Measurements from ENCODE around the gene STRBP. TPM values are rescaled to one million over a fixed set of nuclear protein-coding genes. Genes with fewer than 3 reads are reported as not detected.

The STRBP gene
- total and polyA plus RNA-seq, 2 of the 8 experiments (the other 6 are each of a cell fraction or from before 2014, with no cell fraction given), result 29.7 to 105 TPM

DNA sequence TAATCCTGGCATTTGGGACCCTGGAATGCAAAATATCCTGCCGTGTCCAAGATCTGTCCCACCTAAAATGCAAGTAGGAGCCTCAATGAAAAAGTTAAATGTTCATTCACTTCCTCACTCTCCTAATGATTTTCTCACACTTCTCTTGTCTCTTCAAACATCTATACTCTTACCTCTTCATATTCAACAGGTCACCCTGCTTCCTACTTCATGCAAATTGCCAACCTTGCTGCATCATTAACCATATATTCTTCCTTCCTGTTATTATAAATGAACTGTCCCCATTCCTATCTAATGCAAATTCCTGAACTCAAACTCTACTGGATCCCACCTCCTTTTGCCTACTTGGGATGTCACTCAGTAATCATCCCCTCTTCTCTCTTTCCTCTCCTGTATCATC, 74.4 kb downstream of the STRBP start:
- H3K27ac ChIP-seq (ENCODE audit: low read depth, low read length), result no peak overlapping the region
- TF ChIP-seq SRF (IDR thresholded peaks at IDR 0.05; ENCODE audit: low read depth, low read length), result no peak

More for the DNA sequence above, 74.4 kb downstream of the STRBP start:
- Histone ChIP-seq H2AK5ac (ENCODE audit: low read depth, low read length) (no peak overlapping the region), H3K56ac (replicated peaks; ENCODE audit: insufficient read length, low read depth, low read length) (no peak overlapping the region), H3K27me3 (replicated peaks in 1 of 4; ENCODE audit: control insufficient read depth in 3 of 4, extremely low read depth in 1 of 4, insufficient read depth in 3 of 4, low read length in 3 of 4) (no peaks in the 10 kb centered on the region), H2BK120ac (replicated peaks; ENCODE audit: low read depth, low read length) (no peak overlapping the region), H2BK20ac (ENCODE audit: low read length) (no peak overlapping the region), H3K18ac (ENCODE audit: extremely low read depth, low read length) (no peak overlapping the region), H3K36me3 (ENCODE audit: control insufficient read depth in 2 of 4, insufficient read depth in 4 of 4, low read length in 3 of 4) (no peaks in the 10 kb centered on the region), H4K20me1 (replicated peaks in 1 of 2; ENCODE audit: control insufficient read depth in 1 of 2, insufficient read depth in 2 of 2, low read length in 2 of 2) (peaks cover 0 to 4% of the 10 kb centered on the region in 2 experiments), H2BK12ac (ENCODE audit: low read depth, low read length) (no peak overlapping the region), H3K4me1 (replicated peaks in 1 of 4; ENCODE audit: control insufficient read depth in 3 of 4, insufficient read depth in 4 of 4, low read length in 3 of 4) (peaks cover 0 to 3% (median under 1%) of the 10 kb centered on the region in 4 experiments; a peak in 2 of 7 replicates), H2BK15ac (ENCODE audit: low read length) (no peak overlapping the region), H4K5ac (ENCODE audit: insufficient read length, low read depth, low read length) (no peak overlapping the region), H3K4me3 (ENCODE audit: extremely low read depth in 1 of 4, insufficient read depth in 2 of 4, low read depth in 3 of 4, low read length in 4 of 4) (no peak overlapping the region), H2AFZ (ENCODE audit: low read length) (no peak overlapping the region), H3K9me3 (ENCODE audit: insufficient read depth in 2 of 2, low read depth in 1 of 2, low read length in 1 of 2) (no peaks in the 10 kb centered on the region), H2BK5ac (ENCODE audit: low read depth, low read length) (no peak overlapping the region), H4K91ac (replicated peaks; ENCODE audit: insufficient read length, low read length) (no peak overlapping the region), H3K23ac (ENCODE audit: insufficient read length) (no peak overlapping the region), H4K8ac (ENCODE audit: extremely low read depth, insufficient read depth, low read length) (no peak overlapping the region), H3K23me2 (ENCODE audit: low read depth, low read length) (peaks cover 3% of the 10 kb centered on the region; the same call in 1 of the 2 replicates), H3K79me2 (ENCODE audit: control insufficient read depth in 1 of 2, insufficient read depth in 2 of 2, low read length in 2 of 2) (peaks cover 0 to 66% of the 10 kb centered on the region in 2 experiments; a peak in 3 of 4 replicates), H3K4ac (replicated peaks; ENCODE audit: insufficient read length, low read depth, low read length) (no peak overlapping the region), H3K79me1 (ENCODE audit: low read depth, low read length) (peaks cover 4% of the 10 kb centered on the region), H3K4me2 (ENCODE audit: insufficient read depth in 1 of 2, low read depth in 2 of 2, low read length in 2 of 2) (no peak overlapping the region), H3K14ac (ENCODE audit: insufficient read length) (no peak overlapping the region), H3K9ac (replicated peaks in 1 of 4; ENCODE audit: extremely low read depth in 1 of 4, low read depth in 3 of 4, low read length in 3 of 4) (no peak overlapping the region)
- WGBS, 2 experiments (ENCODE audit: extremely low coverage in 1 of 2, insufficient coverage in 1 of 2, insufficient read length in 1 of 2, insufficient replicate concordance in 2 of 2, low coverage in 1 of 2, low lambda C conversion rate in 2 of 2, missing lambda C conversion rate in 1 of 2), result 85% methylated on average over 1 of the region's 1 CpG; no CpG with 5 or more reads in 1 of the 2 experiments
- DNase-seq (ENCODE audit: low read depth in 1 of 2, low spot score in 2 of 2), result no peak
- POLR2A ChIA-PET (ENCODE audit: partially characterized antibody), result interaction anchor here (1.6 kb wide), 1 partner anchor 10 kb away, joined by 3 read pairs; no protein-coding TSS in a partner anchor
- CTCF ChIA-PET (ENCODE audit: partially characterized antibody), result no interaction called here
- FAIRE-seq, result no peak

All from H1 (cell line).